KG1 (cell line): ENCODE results near the gene MYZAP.
"Not testable (repeated sequence)": the region's sequence is repeated elsewhere in the genome, so short reads cannot be mapped to it uniquely, and the experiment has no call there.

ENCODE experiments used
- DNase-seq: peaks from one replicate; lab custom pipeline; 2025; lab: John Stamatoyannopoulos, UW

Gene MYZAP

DNA sequence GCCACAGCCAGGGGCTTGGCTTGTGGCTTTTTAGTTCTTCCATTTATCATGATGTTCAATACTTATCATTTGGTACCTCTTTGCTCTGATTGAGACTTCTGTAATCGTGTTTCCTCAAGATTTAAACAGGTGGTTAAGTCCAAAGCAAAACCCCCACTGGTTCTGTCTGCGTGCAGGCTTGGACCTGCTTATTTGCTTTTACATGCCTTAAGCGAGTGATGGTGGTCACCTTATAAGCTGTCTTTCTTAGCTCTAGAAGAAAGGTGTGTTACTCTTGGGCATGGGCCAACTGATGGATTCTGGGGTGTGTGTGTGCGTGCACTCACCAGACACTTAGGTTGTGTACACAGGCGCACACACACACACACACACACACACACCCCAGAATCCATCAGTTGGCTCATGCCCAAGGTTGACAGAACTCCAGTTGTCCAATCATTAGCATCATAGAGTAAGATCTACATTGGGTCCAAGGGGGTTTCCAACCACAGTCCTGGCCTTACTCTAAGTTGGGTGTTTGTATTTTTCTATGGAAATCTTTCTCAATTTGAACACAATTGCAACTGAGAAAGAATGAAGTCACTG is 1.2 kb downstream of the MYZAP start:
- no peak for DNase-seq

DNA sequence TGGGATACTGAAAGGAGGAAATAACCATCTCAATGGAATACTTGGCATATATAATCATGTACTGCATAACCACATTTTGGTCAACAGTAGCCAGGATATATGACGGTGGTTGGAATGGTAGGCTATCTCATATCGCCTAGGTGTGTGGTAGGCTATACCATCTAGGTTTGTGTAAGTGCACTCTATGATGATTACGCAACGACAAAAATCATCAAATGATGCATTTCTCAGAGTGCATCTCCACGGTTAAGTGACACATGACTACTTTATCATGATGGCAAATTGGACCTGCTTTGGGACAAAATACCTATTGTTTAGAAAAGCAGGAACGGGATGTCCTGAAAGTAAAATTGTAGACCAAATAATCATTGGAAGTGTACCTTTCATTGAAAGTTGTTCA is 2.8 kb downstream of the MYZAP start:
- no peak for DNase-seq

DNA sequence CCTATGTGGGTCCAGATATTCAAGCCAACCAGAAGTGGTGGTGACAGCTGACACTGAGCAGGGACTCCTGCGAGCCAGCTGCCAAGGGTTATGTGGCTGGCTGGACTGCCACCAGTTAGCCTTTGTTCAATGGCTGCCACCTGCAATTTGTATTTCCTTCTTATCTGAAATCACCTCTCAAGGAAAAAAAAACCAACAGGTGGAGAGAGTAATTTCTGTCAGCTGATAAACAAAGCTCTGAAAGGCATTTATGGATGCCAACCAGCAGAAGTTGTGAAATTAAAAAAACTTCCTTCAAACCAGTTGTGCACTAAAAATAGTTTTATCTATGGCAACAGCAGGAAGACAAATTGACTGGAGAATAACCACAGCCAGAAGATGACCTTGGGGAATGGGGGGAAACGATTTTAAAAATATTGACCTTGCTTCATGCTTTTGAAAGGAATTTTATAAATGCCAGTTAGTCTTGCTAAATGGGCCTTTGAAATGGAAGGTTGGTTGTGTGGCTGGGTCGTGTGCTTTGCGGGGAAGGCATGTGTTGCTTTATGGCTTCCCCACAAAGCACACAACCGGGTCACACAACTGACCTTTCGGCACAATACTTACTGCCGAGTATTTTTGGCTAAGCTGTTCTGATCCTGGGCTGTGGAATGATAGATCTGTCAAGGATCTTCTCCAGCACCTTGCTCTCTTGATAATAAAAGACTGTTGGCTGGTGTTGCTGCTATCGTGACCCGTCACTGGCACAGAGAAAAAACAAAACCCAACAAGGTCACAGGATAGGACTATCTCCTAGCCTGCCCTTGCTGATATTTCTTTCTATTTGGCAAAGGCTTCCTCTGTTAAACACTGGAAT is 3.5 kb downstream of the MYZAP start:
- no peak for DNase-seq

DNA sequence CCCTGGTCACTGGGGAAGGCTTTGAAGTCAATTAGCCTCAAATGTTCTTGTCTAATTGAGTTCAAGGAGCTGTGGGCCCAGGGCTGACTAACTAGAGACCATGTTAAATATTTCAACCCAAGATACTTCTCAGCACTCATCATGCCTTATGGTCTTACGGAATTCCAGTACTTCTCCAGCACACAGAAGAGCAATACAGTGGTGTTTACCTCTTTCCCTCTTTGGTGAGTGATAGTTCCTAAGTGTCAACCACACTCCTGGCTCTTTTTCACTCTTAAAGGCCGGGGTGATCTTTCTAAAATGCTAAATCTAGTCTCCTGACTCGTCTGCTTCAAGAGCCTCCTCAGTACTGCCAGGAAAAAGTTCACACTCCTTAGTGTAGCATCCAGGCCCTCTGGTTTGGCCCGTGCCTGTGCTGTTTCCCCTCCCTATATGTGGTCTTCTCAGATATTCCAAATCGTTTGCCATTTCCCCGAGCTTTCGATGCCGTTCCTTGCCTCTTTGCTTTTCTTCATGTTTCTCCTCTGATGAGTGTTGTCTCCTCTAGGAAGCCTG is 4.7 kb downstream of the MYZAP start:
- no peak for DNase-seq

DNA sequence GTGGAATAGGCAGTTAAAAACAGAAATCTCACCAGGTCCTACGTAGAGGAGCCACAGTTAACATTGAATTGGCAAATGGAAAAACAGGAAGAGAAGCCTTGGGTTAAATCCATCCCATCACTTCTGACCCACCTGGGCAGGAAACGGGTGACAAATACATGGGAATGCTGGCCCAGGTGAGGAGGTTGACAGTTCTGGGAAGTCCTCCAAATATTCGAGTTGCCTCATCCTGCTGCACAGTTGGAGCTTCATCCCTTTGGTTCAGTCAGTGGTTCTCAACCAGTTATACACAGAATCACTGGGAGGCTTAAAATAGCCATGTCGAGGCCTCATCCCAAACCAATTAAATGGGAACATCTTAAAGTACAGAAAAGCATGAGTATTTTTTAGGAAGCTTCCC is 5.3 kb downstream of the MYZAP start:
- DNase-seq, result no peak

DNA sequence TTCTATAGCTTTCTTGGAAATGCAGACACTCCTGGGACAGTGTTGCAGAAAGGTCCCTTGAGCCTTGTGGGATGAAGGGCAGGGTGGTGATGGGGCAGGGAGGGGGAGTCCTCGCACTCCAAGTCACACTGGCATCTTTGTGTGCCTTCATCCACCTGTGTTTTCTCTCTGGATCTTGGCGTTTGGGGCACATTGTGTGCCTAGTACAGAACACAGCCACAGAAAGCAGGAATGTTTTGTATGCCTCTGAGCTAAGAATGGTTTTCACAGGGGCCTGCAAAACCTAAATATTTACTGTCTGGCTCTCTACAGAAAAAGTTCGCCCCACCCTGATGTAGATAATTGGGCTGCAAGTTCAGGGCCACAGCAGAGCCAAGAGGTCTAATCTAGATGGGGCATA is 5.7 kb downstream of the MYZAP start:
- no peak for DNase-seq

DNA sequence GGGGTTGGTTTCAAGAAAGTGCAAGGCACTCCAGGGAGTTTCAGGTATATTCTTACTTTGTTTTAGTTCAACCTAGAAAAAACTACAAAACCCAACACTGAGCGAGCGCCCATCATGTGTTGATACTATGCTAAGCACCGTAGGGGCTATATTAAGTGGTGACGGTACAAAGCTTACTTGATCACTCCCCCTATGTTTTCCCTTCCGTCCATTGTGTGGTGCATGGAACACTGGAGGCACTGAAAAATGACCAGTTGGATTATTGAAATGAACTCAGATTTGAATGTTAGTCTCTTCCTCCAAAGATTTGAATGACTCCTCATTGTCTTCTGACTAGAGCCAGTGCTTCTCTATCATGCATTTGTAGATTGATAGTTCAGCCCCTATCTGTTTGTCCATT is 6.6 kb downstream of the MYZAP start:
- no peak for DNase-seq

DNA sequence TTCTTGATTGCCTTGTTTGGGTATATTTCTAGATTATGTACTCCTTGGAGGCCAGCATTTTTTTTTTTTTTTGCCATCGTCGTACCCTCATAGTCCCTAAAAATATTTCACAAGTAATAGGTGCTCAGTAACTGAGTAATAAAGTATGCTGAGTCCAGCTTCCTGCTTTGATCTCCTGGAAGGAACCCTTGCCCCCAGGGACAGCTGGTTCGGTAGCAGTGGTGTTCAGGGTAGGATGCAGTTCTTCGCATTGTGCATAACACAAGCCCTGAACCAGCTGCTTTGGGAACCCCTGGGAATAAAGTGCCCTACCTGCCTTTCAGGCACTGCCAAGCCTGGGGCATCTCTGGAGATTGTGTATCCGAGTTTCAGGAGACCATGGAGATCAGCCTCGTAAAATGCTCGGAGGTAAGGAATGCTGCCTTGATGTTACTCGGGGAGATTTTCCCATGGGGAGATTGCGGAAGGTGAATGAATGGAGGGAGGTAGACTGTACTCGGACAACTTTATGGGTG is 7.6 kb downstream of the MYZAP start:
- no peak for DNase-seq

DNA sequence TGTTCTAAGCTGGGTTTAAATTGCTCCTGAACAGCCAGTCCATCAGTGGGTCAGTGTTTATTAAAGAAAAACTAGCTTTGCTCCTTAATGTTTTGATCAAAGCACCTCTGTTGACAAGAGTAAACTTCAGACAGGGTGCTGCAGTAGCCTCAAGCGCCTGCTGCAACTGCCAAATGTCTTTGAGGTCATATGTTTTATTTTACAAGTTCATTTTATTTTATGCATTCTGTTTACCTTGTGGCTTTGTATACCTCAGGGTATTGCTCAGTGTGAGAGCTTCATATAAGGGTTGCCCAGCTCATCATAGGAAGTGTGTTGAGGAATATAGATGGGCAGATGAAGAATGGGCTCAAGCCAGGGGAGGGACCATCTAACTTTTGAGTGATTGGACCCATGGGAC is 8.5 kb downstream of the MYZAP start:
- no peak for DNase-seq

DNA sequence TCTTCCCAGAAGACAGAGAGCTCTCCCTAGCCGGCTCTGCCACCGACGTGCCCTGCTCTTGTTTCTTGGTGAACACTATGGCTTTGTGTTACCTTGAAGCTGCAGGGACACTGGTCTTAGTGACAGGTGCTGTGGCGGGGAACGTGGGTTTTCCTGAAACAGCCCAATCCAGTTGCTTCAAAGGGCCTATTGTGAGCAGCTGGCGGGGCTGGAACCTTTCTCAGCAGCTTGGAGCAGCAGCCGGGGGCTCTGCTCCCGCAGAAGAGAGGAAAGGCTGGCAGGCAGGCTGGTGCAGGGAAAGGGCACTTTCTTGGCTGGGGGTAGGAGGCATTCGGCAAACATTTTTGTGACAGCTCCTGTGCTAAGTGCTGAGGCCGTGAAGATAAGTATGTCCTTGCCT is 12.8 kb downstream of the MYZAP start:
- DNase-seq, result no peak

DNA sequence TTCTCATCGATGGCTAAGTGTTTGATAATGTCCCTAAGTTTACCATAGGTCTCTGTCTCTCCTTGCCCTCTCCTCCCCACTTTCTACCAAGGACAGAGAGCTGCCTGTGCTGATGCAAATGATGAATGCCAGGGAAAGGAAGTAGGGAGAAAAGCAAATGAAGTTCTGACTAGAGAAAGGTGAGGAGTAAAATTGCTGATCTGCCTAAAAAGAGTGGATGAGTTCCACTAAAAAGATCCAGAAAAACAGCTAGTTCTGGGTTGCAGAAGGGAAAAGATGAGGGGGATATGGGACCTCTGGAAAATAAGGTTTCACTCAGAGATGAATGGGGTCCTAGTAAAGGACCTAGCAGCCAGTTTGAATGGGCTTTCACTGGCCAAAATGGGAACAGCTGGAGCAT is 13.8 kb downstream of the MYZAP start:
- DNase-seq, result no peak

DNA sequence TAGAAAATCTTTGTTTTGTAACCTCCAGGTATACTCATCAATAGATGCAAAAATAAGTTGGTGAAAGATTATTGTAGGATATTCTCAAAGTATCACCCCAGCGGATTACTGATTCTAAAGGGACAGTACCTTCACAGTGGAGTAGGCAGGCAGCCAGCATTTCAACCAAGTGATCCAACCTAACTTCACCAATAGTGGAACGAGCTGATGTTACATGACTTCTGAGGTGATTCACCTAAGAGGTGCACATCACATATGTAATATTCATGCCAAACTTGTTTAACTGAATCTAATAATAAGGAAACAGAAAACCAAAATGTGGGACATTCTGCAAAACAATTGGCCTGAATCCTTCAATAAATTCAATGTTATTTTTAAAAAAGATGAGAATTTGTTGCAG is 14.3 kb downstream of the MYZAP start:
- no peak for DNase-seq

DNA sequence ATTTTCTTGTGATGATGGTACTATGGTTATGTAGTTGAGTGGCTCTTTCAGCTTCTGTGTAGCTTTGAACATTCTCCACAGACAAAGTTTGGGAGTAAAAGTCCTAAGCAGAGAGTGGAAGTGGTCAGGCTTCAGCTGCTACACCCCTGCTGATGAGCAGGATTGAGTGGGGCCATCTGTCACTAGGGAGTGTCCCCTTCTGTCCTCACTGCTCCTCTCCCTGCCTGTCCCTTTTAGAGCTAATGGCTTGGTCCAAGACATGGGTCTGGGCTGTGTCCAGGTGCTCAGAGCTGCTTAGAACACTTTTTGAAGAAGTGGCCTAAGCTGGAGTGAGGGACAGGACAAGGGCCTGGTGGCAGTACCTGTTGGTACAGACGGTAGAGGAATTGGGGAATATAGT is 15.1 kb downstream of the MYZAP start:
- no peak for DNase-seq

DNA sequence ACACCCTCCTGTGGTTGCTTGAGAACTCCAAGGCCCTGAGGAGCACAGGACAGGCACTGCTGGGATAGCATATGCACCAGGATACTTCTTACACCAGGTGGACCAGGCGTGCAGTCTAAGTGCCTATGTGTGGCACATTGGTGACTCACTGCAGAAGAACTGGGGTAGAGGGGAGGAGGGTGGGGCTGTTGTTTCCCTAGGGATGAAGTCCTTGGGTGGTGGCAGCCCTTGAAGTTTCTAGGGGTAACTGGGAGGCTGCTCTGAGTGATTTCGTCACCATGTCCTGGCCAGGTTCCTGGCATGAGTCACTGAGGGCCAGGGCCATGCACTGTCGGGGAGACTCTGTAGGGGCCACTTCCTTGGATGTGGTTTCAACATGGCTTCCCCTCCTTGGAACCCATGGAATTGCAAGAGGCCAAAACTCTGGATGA is 15.9 kb downstream of the MYZAP start:
- DNase-seq, result no peak

DNA sequence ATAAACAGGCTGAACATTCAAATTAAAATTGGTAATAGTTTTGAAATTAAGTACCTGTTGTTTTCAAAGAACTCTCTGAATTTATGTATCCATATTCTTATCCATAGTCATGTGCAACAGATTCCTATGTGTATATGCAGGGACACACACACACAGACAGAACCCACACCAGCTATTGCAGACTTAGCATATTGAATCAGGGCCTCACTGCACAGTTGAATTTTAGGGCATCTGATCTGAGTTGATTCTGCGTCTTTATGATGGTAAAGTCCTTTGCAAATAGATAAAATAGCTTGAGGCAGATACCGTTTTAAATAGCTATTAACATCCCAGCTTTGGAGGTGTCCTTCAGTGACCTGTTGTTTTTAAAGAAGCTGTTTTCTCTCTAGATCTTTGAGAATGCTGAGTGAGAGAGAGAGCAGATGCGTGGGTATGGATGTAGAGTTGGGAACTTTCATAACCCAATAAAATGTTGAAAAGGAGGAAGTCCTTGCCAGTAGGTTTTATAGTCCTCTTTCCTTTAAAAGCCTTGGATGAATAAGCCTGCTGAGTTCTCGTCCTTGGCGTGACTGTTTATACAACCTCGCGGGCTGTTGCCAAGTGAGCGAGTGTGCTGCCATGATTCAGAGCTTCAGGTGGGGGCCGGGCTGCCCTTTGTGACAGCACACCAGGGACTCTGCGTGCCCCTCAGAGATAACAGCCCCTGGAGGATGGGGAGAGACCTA is 18.3 kb downstream of the MYZAP start:
- DNase-seq, result no peak

DNA sequence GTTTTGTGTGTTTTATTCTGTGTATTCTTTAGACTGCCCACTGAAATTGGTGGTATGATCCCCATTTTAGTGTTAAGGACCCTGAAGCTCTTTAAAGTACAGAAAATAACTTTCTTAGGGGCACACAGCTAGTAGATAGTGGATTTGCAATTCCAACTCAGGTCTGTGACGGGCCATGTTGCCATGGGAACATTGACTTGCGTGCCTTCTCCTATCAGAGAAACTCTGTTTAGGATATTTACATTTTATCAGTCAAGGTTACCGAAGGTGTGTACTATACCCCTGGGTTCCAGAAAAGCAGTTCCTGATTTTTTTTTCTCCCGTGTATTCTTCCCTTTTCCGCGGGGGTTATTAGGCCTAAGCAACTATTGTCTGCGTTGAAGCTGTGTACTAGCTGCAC is 19.4 kb downstream of the MYZAP start:
- DNase-seq, result no peak

DNA sequence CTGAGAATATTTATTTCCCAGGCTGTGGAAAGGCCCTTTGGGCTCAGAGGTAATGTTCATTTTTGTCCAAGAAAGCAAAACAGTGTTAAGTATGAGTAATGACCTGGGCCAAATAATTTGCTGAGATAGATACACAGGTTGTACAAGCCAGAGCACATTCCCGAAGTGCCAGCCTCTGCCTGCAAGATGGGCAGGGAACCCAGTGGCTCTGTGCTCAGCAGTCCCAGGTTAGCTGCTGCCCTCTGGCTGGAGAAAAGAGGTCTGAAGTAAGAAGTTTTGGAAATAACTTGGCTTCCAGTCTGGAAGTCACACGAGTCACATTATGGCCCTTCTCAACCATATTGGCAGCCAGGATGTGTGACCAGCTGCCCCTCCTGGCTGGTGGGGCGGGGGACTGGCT is 20.2 kb downstream of the MYZAP start:
- no peak for DNase-seq

DNA sequence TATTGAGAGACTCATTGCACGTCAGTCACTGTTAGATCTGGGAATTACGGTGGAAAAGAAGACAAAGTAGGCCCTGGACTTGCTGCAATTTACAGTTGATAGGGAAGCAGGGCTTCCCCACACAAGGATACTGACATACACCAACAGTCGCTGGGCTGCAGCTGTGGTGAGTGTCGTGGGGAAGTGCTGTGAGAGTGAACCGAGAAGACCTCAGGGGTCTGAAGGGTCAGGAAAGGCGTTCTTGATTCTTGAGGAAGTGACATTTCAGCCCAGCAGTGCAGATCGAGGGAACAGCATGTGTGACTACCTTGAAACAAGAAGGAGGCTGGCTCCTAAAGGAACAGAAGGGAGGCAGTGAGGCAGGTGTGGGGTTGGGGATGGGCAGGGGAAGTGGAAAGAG is 22.5 kb downstream of the MYZAP start:
- no peak for DNase-seq

DNA sequence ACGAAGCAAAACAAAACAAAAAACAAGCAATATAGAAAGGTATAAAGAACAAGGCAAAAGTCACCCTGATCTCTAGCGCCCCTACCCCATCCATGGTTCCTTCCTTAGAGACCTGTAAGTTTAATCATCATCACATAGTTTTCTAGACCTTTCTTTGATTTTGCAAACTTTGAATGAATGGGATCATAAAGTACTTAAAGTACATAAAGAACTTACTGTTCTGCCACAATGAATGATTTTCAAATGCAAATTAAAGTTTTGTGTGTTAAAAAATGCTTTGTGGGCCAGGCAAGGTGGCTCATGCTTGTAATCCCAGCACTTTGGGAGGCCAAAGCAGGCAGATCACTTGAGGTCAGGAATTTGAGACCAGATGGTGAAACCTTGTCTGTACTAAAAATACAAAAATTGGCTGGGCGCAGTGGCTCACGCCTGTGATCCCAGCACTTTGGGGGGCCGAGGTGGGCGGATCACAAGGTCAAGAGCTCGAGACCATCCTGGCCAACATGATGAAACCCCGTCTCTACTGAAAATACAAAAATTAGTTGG is 24.3 kb downstream of the MYZAP start:
- DNase-seq, result not testable (repeated sequence)

DNA sequence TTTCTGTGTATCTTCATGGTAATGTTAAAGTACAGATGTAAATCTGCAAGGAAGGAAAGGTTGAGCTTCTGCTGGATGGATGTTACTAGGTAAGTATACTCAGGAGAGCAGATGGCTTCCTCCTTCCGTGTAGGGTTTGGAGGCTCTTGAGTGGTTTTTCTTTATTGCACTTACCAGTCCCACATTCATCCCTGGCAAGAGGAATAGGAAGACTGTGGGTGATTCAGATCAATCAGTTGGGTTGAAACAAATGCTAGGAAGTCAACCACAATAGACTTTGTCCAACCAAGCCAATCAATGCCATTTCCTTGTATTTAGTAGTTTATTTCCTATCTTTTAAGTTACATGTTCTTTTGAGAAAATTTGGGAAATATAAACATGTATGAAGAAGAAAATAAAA is 26.6 kb downstream of the MYZAP start:
- no peak for DNase-seq

DNA sequence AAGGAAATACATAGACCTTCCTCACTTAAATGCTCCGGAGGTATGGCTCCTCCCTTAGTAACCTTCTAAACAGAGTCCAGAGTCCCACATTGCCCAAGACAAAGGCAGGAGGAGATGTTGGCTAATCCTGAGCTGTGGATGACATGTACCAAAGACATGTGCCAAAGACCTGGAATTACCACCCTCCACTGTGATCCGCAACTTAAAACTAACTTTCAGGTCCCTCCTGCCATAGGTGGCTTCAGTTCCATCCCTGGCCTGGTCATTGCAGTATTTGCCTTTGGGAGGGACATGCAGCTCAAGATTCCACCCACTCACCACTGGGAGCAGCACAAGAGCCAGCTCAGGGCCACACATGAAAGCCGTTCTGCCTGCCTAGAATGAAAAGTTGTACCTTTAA is 28.0 kb downstream of the MYZAP start:
- DNase-seq, result no peak

DNA sequence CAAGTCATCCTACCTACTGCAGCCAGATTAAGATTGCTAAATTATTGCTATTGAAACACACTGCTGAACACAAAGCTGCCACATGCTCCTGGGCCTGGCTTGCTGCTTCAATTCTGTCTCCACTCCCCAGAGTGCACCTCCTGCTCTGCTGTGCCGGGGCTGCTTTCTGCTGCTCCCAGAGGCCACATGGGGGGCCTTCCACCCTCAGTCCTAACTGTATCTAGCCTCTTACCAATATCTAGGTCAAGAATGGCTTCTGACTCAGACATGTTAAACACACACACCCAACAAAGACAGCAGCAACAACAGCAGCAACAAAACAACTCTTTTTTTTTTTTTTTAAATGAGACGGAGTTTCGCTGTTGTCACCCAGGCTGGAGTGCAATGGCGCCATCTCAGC is 33.0 kb downstream of the MYZAP start:
- no peak for DNase-seq
